ENCODE measurements around the gene BICRAL. TPM values are rescaled to one million over a fixed set of nuclear protein-coding genes. Genes with fewer than 3 reads are reported as not detected.
A peak's percentile ranks its signal among the peaks of the same experiment; 100 is the strongest.

Gene BICRAL
- total and polyA plus RNA-seq, 4 donors, result 1.7 to 6.8 (median 3.9) TPM

DNA sequence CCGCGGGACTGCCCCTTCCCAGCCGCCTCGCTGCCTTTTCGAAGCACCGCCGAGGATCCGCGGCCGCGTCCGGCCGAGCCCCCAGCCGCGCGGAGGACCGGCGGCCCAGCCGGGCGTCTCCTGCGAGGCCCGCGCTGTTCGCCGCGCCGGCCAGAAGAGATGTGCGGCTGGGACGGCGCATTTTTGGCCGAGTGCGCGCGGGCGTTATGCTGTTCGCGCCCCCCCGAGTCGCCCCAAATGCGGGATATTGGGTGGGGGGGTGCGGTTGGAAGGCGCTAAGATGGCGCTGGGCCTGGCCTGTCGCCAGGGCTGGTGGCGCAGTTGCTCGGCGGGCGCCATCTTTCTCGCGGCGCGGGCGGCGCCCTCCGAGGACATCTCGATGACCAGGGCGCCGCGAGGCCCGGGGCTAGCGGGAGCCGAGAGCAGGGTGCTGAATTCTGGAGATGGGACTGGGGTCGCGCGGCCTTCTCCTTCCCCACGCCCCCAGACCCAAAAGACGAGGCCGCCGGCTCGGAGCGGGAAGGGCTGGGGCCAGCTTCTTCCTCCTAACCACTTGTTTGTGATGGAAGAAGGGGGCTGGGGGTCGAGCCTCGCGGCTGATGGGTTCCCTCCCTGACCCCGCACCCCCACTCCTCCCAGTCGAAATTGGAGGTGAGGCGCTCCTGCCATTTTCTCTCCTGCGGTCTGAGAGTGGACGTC is 1.5 kb downstream of the BICRAL start:
- WGBS, result under 1% methylated on average over 79 of the region's 79 CpGs
- no peaks in the 10 kb centered on the region for H3K9me3 ChIP-seq (ENCODE audit: control insufficient read depth in 4 of 4, low read length in 3 of 4)
- peaks cover 1 to 33% (median 5%) of the 10 kb centered on the region in 4 donors for H3K4me1 ChIP-seq (ENCODE audit: control insufficient read depth in 4 of 4, insufficient read depth in 4 of 4, low read length in 3 of 4)
- H3K36me3 ChIP-seq (ENCODE audit: control insufficient read depth in 4 of 4, insufficient read depth in 3 of 4, low read depth in 1 of 4, low read length in 3 of 4), result no peaks in the 10 kb centered on the region
- peak overlapping the region; percentile 99 to 100 for H3K9ac ChIP-seq (ENCODE audit: low read depth in 1 of 2, low read length in 2 of 2)
- H3K27me3 ChIP-seq (ENCODE audit: control insufficient read depth in 4 of 4, insufficient read depth in 4 of 4, low read length in 3 of 4), result no peaks in the 10 kb centered on the region
- TF ChIP-seq GABPA (IDR thresholded peaks at IDR 0.05 in 1 of 2, conservative IDR thresholded peaks at IDR 0.05 in 1 of 2) (no peak), TAF1 (conservative IDR thresholded peaks at IDR 0.05) (peak; percentile 26), YY1 (IDR thresholded peaks at IDR 0.05) (peak; percentile 99)
- TF ChIP-seq, protein P1, sequence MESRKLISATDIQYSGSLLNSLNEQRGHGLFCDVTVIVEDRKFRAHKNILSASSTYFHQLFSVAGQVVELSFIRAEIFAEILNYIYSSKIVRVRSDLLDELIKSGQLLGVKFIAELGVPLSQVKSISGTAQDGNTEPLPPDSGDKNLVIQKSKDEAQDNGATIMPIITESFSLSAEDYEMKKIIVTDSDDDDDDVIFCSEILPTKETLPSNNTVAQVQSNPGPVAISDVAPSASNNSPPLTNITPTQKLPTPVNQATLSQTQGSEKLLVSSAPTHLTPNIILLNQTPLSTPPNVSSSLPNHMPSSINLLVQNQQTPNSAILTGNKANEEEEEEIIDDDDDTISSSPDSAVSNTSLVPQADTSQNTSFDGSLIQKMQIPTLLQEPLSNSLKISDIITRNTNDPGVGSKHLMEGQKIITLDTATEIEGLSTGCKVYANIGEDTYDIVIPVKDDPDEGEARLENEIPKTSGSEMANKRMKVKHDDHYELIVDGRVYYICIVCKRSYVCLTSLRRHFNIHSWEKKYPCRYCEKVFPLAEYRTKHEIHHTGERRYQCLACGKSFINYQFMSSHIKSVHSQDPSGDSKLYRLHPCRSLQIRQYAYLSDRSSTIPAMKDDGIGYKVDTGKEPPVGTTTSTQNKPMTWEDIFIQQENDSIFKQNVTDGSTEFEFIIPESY (IDR thresholded peaks at IDR 0.05), result no peak
- TF ChIP-seq, protein P2, sequence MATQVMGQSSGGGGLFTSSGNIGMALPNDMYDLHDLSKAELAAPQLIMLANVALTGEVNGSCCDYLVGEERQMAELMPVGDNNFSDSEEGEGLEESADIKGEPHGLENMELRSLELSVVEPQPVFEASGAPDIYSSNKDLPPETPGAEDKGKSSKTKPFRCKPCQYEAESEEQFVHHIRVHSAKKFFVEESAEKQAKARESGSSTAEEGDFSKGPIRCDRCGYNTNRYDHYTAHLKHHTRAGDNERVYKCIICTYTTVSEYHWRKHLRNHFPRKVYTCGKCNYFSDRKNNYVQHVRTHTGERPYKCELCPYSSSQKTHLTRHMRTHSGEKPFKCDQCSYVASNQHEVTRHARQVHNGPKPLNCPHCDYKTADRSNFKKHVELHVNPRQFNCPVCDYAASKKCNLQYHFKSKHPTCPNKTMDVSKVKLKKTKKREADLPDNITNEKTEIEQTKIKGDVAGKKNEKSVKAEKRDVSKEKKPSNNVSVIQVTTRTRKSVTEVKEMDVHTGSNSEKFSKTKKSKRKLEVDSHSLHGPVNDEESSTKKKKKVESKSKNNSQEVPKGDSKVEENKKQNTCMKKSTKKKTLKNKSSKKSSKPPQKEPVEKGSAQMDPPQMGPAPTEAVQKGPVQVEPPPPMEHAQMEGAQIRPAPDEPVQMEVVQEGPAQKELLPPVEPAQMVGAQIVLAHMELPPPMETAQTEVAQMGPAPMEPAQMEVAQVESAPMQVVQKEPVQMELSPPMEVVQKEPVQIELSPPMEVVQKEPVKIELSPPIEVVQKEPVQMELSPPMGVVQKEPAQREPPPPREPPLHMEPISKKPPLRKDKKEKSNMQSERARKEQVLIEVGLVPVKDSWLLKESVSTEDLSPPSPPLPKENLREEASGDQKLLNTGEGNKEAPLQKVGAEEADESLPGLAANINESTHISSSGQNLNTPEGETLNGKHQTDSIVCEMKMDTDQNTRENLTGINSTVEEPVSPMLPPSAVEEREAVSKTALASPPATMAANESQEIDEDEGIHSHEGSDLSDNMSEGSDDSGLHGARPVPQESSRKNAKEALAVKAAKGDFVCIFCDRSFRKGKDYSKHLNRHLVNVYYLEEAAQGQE (IDR thresholded peaks at IDR 0.05), result peak; percentile 28
- peak overlapping the region; percentile 99 to 100 for H3K27ac ChIP-seq (ENCODE audit: low read depth in 1 of 2, low read length in 2 of 2)
- peak overlapping the region; percentile 81 to 97 (median 97) for H3K4me3 ChIP-seq (ENCODE audit: low read depth in 1 of 3, low read length in 3 of 3)
- DNase-seq (ENCODE audit: low spot score), result peak; percentile 86

DNA sequence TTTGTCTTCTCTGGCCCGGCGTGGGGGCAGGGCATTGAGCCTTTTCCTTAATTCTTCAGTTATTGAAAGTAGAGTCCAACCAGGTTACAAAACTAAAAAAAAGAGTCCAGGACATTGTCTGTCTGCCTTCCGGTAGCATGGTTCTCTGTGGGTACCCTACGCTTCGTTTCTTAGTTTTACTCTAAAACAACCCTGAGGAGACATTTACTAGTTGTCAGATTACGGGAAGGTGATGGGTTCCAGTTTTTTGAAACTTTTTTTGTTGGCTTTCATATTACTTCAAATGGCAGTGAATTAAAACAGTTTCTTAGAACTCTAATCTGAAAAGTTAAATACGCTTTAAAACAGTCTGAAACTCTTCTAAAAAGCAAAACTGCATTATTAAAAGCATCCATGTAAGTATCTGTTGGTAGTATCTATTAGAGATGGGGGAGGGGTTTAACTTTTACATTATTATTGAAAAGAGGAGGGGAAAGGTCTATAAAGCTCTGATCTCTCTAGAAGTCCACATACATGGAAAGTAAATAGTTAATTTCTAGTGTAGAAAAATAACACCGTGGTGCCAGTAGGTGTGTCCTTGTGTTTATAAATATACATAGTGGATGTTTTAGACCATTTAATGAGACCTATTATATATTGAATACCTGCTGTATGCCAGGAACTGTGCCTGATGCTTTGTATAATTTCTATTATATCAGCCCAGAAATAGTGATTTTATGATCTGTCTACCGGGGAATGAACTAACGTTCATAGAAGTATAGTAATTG is 2.2 kb downstream of the BICRAL start:
- no peak for TF ChIP-seq RXRA (IDR thresholded peaks at IDR 0.05)
- TF ChIP-seq TAF1 (conservative IDR thresholded peaks at IDR 0.05), result no peak
- TF ChIP-seq FOXA1 (IDR thresholded peaks at IDR 0.05), result no peak
- peak in 1 of 2 donors; percentile 4 for TF ChIP-seq RAD21 (IDR thresholded peaks at IDR 0.05)
- TF ChIP-seq JUND (IDR thresholded peaks at IDR 0.05), result no peak
- H3K36me3 ChIP-seq (ENCODE audit: control insufficient read depth in 4 of 4, insufficient read depth in 3 of 4, low read depth in 1 of 4, low read length in 3 of 4), result no peaks in the 10 kb centered on the region
- peak overlapping the region; percentile 81 to 97 (median 97) for H3K4me3 ChIP-seq (ENCODE audit: low read depth in 1 of 3, low read length in 3 of 3)
- H3K27ac ChIP-seq (ENCODE audit: low read depth in 1 of 2, low read length in 2 of 2), result peak overlapping the region; percentile 99 to 100
- peaks cover 1 to 34% (median 11%) of the 10 kb centered on the region in 4 donors for H3K4me1 ChIP-seq (ENCODE audit: control insufficient read depth in 4 of 4, insufficient read depth in 4 of 4, low read length in 3 of 4)
- 4% methylated on average over 10 of the region's 10 CpGs for WGBS
- H3K9me3 ChIP-seq (ENCODE audit: control insufficient read depth in 4 of 4, low read length in 3 of 4), result no peaks in the 10 kb centered on the region
- peak overlapping the region; percentile 99 to 100 for H3K9ac ChIP-seq (ENCODE audit: low read depth in 1 of 2, low read length in 2 of 2)
- H3K27me3 ChIP-seq (ENCODE audit: control insufficient read depth in 4 of 4, insufficient read depth in 4 of 4, low read length in 3 of 4), result no peaks in the 10 kb centered on the region
- no peak for DNase-seq (ENCODE audit: low spot score)
